LNCaP clone FGC (cell line): ENCODE results near the gene BNC1.

Source experiments
- DNase-seq: peaks from one replicate; pipeline ENCODE4 v3.0.0-alpha.2; 2011; ENCODE audit warnings: low read depth
- H3K4me3 ChIP-seq: 2 replicates; pipeline ENCODE4 v1.5.1; 2011; ENCODE audit warnings: mild to moderate bottlenecking, low read depth, low read length, control low read depth
- TF ChIP-seq, protein P1 (sequence below): IDR thresholded peaks from 2 replicates; pipeline ENCODE4 v1.5.1; 2012; ENCODE audit warnings: mild to moderate bottlenecking; ENCODE audit not compliant: control insufficient read depth, insufficient read depth; ENCODE audit errors: extremely low read depth

The BNC1 gene, protein sequence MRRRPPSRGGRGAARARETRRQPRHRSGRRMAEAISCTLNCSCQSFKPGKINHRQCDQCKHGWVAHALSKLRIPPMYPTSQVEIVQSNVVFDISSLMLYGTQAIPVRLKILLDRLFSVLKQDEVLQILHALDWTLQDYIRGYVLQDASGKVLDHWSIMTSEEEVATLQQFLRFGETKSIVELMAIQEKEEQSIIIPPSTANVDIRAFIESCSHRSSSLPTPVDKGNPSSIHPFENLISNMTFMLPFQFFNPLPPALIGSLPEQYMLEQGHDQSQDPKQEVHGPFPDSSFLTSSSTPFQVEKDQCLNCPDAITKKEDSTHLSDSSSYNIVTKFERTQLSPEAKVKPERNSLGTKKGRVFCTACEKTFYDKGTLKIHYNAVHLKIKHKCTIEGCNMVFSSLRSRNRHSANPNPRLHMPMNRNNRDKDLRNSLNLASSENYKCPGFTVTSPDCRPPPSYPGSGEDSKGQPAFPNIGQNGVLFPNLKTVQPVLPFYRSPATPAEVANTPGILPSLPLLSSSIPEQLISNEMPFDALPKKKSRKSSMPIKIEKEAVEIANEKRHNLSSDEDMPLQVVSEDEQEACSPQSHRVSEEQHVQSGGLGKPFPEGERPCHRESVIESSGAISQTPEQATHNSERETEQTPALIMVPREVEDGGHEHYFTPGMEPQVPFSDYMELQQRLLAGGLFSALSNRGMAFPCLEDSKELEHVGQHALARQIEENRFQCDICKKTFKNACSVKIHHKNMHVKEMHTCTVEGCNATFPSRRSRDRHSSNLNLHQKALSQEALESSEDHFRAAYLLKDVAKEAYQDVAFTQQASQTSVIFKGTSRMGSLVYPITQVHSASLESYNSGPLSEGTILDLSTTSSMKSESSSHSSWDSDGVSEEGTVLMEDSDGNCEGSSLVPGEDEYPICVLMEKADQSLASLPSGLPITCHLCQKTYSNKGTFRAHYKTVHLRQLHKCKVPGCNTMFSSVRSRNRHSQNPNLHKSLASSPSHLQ

DNA sequence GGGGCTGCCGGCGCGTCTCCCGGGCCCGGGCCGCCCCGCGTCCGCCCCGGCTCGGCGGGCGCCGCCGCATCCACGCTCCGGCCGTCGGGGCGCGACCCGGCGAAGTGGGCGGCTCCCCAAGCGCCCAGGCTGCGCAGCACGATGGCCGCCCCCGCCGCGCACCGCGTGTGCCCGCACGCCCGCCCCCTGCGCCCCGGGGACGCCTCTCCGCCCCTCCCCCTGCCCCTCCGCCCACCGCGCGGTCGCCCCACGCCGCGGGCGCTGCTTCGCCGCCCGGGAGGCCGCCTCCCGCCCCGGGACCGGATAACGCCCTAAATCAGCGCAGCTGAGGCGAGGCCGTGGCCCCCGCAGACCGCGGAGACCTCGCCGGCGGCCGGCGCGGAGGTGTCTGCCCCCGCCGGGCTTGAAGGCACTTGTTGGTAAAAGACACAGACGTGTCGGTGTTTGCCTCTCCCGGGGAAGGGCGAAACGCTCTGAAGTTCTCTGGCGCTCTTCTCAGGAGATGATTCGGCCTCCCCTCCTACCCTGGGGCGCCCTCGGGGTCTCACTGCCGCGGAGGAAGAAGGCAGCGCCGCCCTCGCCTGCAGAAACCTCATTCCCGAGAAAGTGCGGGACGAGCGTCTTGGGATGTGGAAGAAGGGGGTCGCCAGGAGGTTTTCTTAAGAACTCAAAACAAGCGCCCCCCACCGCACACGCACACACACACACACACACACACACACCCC is at the start of gene BNC1:
Gene BNC1 (minus strand): TSS at position 106 of the 725 bp plus-strand sequence. CDS start 36 bp downstream, at position 70.
- DNase-seq, result no peak
- H3K4me3 ChIP-seq, result no peak within 1 kb of the TSS
- TF ChIP-seq, protein P1, sequence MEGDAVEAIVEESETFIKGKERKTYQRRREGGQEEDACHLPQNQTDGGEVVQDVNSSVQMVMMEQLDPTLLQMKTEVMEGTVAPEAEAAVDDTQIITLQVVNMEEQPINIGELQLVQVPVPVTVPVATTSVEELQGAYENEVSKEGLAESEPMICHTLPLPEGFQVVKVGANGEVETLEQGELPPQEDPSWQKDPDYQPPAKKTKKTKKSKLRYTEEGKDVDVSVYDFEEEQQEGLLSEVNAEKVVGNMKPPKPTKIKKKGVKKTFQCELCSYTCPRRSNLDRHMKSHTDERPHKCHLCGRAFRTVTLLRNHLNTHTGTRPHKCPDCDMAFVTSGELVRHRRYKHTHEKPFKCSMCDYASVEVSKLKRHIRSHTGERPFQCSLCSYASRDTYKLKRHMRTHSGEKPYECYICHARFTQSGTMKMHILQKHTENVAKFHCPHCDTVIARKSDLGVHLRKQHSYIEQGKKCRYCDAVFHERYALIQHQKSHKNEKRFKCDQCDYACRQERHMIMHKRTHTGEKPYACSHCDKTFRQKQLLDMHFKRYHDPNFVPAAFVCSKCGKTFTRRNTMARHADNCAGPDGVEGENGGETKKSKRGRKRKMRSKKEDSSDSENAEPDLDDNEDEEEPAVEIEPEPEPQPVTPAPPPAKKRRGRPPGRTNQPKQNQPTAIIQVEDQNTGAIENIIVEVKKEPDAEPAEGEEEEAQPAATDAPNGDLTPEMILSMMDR, result no peak

DNA sequence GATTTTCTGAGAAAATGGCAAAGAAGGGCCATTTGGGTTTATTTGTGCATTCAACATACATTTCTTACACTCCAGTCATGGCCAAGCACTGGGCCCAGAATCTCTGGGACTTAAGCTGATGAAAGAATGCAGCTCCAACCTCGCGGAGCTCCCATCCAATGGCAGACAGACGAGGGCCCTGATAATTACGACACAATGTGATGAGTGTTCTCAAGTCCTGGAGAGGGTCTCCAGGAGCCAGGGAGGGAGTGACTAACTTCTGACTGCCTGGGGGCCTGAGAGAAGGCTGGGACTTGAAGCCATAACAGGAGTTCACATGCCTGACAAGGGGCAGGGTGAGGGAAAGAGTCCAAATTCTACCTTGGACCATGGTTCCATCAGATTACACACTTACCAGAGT is 42.6 kb upstream of the BNC1 start:
- no peak overlapping the region for H3K4me3 ChIP-seq
- no peak for DNase-seq
- TF ChIP-seq, protein P1, result no peak

DNA sequence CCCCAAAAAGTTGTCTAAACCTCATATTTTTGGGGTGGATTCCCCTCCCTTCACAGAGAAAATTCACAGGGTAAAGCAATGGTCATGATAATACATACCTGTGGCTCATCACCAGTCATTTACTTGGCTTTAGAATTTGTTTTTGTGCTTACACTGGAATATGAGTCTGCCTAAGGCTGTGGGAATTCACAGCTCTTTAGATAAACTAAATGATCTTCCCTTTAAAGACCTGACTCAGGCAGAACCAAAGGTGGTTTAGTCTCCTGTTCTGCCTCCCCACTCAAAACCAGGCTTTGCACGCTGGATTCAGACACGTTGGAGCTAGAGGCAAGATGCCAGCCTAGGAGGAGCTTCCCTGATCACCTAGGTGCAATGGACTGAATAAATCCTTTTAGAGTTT is 40.3 kb upstream of the BNC1 start:
- TF ChIP-seq, protein P1, result no peak
- no peak overlapping the region for H3K4me3 ChIP-seq
- DNase-seq, result no peak

DNA sequence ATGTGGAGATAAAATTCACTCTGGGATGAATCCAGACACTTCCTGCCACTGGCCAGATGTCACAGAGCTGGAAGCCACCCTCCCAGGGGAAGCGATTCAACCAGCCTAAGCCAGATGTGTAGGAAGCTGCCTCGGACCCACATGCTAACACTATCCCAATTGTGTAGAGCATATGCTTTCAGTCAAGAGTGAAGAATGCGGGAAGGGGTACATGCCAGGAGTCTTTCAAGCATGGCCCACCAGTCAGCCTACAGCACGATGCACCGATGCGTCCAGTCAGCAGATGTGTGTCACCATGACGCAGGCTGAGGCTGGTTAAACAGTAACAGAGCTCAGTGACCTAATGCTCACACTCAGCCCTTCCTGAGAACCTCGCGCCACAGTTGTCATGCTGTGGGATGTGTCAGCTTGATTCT is 38.8 kb upstream of the BNC1 start:
- H3K4me3 ChIP-seq, result no peak overlapping the region
- DNase-seq, result no peak
- TF ChIP-seq, protein P1, result no peak

DNA sequence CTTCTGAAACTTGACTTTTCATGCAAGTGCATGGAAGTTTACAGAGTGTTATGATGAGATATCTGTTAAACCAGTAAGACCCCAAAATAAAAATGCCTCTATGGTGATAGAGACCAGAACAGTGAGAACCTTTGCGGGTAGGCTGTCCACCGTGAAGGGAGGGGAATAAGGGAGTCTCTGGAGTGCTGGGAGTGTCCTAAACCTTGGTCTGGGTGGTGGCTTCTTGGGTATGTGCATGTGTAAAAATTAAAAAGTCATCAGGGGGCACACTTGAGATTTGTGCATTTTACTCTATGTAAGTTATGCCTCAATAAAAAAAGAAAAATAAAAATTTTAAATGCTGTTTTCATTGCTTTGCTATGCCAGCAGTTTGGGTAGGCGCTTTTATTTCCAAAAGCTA is 38.2 kb upstream of the BNC1 start:
- TF ChIP-seq, protein P1, result no peak
- DNase-seq, result no peak
- no peak overlapping the region for H3K4me3 ChIP-seq

DNA sequence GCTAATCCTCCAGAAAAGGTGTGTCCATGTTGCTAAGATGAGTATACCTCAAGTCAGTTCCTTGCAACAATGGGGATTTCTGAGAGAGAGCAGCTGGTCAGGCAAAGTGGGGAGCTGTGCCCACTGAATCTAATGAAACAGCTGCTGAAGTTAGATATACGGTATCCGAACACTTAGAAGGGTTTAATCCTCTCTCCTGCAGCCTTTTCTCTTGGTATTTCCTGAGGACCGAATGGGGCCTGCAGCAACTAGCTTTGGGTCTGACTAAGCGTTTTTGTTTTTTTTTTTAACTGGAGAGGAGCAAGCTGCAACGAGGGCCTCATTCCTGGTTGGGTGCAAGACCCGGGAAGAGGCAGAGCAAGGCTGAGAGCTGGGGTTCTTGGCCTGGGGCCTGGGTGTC is 37.6 kb upstream of the BNC1 start:
- TF ChIP-seq, protein P1, result no peak
- H3K4me3 ChIP-seq, result no peak overlapping the region
- DNase-seq, result no peak
